HG02970 (cell line): Measurements from ENCODE around the gene SIGLEC9.

Experiments used
- ATAC-seq: cut with Tn5 transposase; IDR thresholded peaks from one replicate; pipeline ENCODE4 v1.9.1; 2021; ENCODE audit warnings: mild to moderate bottlenecking, moderate library complexity, moderate number of reproducible peaks; ENCODE audit not compliant: unreplicated experiment, low FRiP score

SIGLEC9 gene

DNA sequence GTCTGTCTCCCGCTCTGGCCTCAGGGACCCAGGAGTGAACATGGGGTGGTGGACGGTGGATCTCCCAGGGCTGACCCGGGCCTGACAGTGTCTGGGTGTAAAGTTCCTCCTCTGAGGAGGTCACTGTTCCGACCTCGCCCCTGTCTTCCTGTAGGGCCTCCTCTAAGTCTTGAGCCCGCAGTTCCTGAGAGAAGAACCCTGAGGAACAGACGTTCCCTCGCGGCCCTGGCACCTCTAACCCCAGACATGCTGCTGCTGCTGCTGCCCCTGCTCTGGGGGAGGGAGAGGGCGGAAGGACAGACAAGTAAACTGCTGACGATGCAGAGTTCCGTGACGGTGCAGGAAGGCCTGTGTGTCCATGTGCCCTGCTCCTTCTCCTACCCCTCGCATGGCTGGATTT lies at the start of gene SIGLEC9:
SIGLEC9 (plus strand) TSS at position 178 of the 400 bp plus-strand sequence; CDS start at position 247, 69 bp downstream.
- no peak for ATAC-seq

DNA sequence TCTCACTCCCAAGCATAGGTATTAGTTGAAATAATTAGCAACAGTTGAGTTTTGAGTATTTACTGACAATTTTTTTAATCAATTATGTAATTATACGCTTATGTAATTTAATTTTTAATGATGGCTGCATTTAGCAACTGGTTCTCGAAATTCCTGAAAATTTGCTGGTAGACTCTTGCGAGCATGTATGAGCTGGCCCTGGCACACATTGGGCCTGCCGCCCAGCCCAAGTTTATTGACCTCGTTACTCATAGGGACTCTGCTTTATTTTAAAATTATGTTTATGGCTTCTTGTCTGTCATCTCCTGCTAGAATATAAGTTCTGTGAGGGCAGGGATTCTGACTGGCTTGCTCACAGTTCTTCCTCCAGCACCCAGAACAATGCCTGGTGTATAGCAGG lies 48.7 kb upstream of the SIGLEC9 start:
- ATAC-seq = no peak

DNA sequence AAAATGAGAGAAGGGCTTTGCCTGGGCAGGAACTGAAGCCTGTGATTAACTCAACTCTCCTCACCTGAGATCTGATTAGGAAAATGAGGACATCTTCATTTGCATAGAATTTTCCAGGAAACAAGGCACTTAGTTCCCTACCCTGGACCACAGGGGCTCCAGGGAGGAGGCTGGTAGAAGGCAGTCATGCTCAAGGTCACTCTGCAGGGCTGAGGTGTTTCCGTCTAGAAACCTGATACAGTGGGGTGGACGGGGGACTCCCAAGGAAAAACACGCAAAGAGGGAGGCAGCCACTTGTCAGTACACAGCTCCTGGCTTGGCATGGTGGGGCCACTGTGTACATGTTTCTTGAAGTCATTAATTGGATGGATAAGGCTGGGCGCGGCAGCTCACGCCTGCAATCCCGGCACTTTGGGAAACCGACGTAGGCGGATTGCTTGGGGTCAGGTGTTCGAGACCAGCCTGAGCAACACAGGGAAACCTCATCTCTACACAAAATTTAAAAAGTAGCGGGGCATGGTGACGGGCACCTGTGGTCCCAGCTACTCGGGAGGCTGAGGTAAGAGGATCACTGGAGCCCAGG lies 48.0 kb upstream of the SIGLEC9 start:
- ATAC-seq = no peak

DNA sequence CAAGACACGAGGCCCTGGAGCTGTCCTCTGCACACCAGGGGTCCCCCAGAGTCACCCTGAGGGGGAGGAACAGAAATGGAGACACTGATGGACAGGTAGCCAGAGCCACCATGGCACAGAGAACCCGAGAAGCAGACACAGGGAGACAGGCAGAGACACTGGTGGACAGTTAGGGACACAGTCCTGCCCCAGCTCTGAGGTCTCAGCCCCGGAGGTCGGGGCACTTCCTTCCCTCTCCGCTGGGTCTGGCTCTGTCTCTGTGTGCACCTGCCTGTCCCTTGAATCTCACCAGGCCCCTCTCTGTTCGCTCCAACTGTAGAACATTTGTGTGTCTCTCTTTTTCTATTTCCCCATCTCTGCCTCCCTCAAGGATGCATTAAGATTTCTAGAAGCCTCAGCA lies 46.6 kb upstream of the SIGLEC9 start:
- ATAC-seq = no peak

DNA sequence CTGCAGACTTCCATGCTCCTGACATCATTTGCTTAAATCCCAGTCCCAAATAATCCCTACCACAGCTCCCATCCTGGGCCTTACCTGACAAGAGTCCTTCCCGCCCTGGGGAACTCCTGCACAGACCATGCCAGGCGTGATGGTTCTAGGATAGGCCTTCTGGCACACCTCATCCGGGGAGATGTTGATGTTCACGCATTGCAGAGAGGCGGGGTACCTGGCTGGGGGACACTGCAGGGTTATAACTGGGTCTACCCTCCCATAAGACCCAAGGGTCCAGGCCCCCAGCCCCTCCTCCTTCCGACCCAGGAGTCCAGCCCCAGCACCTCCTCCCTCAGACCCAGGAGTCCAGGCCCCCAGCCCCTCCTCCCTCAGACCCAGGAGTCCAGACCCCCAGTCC lies 46.0 kb upstream of the SIGLEC9 start:
- no peak for ATAC-seq

DNA sequence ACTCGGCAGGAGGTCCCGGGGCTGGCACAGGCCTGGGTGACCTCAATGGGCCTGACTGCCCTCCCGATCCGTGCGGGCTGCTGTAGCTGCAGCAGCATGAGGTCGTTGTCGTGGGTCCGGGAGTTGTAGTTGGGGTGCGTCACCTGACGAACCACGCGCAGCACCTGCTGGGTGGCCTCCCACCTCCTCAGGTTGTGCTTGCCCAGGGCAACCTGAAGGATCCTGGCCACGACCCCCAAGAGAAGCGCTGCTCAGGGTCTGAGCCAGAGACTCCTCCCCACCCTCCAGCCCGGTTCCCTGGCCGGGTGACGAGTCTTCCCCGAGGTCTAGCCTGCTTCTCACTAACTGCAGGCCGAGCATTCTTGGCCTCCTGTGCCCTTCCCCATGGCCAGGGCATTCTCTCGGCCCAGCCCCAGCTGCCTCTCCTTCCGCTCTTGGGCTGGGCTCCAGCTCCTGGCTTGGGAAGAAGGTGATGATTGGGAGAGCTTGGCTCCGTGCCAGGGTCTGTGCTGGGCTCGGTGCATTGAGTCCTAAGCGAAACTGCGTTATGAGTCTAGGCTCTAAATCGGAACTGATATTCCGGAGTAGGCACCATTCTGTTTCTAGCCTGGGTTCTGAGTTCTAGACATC lies 45.1 kb upstream of the SIGLEC9 start:
- ATAC-seq = no peak

DNA sequence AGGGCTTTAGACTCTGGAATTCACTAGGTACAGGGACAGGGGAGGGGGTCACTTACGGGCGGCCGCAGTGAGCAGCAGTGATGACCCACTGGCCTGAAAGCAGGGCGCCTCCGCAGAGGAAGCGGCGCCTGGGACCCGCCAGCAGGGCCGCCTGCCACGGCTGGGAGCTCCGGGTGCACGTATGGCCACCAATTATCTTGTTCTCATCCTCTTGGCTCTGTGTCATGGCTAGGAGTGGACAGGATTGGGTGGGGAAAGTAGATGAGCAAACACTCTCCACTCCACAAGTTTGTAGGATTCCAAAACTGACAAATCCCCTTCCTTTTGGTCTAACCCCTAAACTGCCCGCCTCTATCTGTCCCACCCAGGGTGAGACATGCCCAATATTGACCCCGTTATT lies 43.2 kb upstream of the SIGLEC9 start:
- no peak for ATAC-seq

DNA sequence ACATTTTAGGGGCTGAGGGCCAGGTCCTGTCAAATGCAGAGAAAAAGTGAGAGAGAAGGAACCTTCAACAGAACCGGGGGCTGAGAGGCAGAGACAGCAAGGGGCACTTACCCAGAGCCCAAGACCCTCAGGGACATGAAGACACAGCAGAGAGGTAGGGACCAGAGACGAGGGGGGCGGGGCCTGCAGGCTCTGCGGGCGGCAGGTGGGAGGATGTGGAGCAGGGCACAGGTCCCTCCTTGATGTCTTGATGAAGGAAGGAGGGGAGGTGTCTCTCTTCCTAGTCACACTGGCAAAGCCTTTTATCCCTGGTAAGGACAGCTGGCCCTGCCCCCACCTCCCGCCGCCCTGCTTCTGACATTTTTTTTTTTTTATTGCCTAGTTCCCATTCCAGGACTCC lies 42.1 kb upstream of the SIGLEC9 start, which contains the start of gene KLK14:
KLK14 (minus strand) TSS at position 277 of the 400 bp plus-strand sequence; CDS start at position 4, 273 bp downstream.
- no peak for ATAC-seq

DNA sequence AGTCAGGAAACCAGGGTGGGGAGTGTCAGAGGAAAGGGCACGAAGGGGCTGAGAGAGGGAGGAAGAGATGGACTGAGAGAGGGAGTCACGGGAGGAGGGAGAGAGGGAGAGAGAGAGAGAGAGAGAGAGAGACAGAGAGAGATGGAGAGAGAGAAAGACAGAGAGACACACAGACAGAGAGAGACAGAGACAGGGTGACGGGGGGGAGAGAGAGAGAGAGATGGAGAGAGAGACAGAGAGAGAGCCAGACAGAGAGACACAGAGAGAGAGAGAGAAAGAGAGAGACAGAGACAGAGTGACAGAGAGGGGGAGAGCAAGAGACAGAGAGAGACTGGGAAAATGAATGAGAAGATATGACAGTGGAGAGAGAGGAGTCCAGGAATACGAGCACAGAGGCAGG lies 41.5 kb upstream of the SIGLEC9 start:
- no peak for ATAC-seq

DNA sequence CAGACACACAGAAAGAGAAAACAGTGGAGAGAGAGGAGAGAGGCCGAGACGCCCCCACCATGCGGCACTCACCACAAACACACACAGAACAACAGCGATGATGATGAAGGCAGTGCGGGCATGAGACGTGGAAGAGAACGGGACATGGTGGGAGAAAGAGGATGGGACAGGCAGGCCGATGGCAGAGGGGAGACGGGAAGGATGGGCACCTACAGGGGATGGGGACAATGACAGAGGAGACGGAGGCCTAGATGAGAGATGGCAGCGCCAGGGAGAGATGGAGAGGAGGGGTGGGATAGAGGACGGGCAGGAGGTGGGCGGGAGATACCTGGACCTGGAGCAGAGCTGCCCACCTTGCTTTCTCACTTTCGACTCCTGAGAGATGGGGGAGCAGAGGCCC lies 40.9 kb upstream of the SIGLEC9 start:
- ATAC-seq = no peak

DNA sequence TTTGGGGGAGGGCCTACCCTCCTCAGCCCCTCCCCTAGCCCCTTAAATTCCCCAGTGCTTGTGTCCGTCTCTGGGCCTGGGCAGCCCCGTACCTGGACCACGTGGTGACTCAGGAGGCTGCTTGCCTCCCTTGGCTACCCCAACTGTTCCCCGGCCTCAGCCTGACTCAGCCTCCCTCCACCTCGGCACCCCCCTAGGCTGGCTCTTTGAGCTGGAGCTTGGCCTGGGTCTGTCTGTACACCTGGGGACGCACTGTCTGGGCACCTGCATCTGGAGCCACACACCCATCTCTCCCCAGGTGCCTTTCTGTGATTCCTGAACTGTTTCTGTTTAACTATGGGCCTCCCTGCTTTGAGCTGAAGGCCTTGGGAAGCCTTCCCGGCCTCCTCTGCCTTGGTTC lies 40.2 kb upstream of the SIGLEC9 start:
- no peak for ATAC-seq

DNA sequence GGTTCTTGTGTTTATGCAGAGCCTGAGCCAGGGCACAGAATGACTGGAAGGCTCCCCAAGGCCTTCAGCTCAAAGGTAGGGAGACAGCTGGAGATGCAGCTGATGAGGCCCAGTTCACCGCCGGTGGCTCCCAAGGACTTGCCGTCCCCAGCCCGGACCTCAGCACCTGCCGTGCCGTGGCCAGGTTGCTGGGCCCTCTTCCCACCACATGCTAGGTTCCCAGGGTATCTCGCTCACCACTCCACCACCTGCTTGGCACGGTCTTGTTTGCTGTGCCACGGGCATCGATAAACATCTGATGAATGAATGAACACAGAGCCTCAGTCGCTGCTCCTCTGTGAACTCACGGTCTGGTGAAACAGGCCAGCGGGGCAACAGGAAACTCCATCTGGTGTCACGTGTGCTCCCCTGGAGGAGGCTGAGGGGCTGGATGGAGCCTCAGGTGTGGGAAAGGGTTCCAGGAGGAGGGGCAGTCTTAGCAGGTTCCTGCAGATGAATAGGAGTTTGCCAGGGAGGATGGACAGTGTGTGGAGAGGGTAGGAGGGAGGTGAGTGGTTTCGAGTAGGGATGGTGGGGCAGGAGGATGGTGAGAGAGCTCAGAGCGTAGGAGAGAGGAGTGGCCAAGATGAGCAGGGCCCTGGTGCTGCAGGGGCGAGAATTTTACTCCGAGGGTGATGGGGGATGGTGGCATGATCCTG lies 38.4 kb upstream of the SIGLEC9 start:
- ATAC-seq = no peak

DNA sequence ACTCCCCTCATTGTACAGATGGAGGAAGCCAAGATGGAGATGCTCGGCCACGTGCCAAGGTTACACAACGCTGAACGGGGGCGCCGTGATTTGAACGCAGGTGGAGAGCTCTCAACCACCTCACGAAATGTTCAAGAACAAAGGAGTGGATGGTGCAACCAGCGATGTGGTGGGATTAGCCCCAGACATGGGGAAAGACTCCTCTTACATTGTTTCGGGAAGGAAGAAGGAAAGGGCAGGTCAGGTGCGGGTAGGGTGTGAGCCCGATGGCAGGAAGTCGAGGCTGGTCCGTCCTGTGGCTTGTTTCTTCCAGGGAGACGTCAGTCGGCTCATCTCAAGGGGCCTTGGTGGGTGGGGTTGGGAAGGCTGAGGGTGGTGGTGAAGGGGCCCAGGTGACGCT lies 34.9 kb upstream of the SIGLEC9 start:
- no peak for ATAC-seq

DNA sequence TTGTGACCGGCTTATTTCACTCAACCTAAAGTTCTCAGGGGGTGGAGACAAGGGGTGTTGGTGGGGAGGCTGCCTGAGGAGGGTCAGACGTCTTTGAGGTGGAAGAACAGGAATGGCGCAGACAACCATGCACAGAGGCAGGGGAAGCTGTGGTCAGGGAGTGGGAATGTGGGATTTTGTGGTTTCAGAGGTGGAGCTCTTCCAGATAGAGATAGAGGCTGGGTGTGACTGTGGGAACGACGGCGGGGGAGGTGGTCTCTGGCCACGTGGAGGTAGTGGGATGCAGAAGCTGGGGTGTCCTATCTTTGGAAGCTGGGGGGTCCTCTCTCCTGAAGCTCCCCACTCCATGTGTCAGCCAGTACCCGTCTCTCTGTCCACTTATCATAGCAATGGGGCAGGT lies 34.2 kb upstream of the SIGLEC9 start:
- ATAC-seq = no peak

DNA sequence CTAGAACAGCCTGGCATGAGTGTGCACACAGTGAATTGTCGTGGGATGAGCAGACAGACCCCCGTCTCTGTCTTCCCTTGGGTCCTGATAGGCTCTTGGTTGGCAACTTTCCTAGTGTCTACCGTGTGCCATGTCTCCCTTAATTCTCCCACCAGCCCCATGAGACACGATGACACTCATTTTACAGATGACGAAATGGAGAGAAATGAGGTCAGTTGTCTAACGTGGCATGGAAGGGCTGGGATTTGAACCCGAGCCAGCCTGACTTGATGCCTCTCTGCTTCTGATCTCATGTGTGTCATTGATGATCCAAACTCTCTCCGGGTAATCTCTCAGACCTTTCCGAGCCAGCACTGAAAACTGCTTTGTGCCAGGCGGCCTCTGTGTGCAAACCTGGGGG lies 33.6 kb upstream of the SIGLEC9 start:
- no peak for ATAC-seq

DNA sequence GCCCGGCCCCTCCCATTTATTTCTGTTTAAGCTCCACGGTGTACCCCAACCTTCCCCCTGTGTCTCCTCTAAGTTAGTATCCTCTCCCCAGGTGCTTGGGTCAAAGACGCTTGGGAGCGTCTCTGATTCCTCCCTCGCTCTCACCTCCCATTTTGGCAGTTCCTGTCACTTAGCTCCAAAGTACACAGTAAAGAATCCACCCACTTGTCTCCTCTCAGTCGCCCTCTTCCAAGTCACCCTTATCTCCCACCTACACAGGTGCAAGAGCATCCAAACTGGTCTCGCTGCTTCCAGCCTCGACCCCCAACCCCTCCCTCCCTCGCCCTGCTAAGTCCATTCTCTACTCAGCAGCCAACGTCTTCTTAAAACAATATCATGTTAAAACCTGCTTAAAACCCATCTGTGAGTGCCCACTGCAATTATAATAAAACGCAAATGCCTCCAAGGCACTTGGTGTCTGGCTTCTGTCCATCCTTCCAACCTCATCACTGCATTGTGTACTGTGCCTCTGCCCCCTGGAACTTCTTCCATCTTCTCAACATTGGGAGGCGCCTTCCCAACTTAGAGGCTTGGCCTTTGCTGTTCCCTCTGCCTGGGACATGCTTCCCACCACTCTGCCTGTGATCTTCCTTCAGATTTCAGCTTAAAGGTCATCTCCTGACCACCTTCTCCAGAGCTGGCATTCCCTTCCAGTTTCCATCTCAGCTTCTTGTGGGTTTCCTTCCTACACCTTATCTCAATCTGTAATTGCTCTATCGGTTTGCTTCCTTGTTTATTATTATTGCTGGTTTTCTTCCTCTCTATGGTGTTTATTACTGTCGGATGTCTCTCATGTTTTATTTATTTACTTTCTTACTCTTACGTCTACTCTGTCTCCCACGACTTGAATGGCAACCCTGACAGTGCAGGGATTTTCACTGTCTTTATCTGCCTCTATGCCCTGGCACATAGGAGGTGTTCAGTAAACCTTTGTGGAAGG lies 32.5 kb upstream of the SIGLEC9 start:
- no peak for ATAC-seq

DNA sequence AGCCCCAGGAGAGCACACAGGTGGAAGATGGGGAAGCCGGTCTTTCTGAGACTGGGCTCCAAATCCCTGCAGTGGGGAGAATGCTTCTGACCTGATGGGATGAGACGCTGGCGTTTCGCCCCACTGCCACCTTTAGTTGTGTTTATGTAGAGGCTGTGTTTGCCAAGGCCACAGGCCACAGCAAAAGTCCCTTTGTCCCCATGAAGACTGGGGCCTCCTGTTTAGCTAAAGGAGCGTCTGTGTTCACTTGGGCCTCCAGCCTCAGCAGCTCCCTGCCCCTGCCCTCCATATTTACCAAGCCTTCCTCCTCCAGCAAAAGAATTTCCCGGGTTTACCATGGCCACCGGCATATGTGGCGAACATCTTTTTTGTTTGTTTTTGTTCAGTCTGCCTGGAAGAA lies 31.6 kb upstream of the SIGLEC9 start:
- no peak for ATAC-seq

DNA sequence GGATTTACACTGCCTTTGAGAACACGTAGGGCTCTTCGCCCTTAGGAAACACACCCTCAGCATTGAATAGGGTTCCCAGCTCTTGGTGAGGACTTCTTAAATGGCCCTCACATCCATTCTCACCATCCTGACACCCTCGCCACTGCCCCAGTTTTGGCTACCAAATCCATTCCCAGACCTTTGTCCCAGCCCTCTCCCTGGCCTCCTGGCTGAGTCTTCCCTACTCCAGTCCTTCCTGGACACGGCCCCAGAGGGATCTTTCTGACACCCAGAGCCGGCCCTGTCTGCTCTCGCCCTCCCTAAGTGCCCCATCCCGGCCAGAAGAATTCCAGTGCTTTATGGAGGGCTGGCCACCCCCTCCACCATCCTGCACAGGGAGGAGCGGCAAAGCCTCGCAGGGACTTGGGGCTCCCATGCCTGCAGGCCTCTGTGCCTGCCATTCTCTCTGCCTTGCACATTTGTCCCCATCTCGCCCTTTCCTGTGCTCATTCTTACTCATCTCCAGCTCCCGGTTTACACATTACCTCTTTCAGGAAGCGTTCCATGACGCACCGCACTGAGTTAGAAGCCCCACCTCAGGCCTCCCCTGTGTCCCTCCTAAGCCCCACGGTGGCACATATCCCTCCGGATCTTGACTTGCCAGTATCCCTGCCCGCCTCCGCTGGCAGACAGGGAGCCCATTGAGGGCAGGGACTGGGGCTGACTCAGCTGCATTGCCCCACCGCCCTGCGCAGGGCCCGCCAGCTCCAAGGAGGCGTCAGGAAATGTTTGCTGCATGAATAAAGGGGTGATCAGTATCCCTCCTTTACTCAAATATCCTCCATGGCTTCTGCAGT lies 31.0 kb upstream of the SIGLEC9 start:
- ATAC-seq = no peak

DNA sequence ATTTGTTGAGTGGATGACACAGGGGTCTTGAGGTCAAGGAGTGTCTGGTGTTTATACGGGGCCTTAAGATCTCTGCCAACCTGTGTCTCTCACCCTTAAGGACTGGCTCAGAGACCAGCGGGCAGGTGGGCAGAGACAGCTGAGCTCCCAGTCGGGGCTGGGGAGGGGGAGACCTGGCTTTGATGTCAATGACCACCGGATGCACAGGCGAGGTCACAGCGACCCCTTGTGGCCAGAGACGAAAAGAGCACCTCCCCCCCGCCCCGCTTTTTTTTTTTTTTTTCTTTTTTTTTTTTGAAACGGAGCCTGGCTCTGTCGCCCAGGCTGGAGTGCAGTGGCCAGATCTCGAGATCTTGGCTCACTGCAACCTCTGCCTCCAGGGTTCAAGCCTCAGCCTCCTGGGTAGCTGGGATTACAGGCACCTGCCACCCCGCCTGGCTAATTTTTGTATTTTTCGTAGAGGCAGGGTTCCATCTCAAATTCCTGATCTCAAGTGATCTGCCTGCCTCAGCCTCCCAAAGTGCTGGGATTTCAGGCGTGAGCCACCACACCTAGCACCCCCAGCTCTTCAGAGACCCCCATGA lies 29.9 kb upstream of the SIGLEC9 start:
- no peak for ATAC-seq
